GM21447 (cell line): Measurements from ENCODE around the gene PRAME.
"Not testable (repeated sequence)": the region's sequence is repeated elsewhere in the genome, so short reads cannot be mapped to it uniquely, and the experiment has no call there.

ENCODE experiments used
- ATAC-seq: cut with Tn5 transposase; IDR thresholded peaks from one replicate; pipeline ENCODE4 v1.9.1; 2021; ENCODE audit not compliant: unreplicated experiment

The PRAME gene, protein sequence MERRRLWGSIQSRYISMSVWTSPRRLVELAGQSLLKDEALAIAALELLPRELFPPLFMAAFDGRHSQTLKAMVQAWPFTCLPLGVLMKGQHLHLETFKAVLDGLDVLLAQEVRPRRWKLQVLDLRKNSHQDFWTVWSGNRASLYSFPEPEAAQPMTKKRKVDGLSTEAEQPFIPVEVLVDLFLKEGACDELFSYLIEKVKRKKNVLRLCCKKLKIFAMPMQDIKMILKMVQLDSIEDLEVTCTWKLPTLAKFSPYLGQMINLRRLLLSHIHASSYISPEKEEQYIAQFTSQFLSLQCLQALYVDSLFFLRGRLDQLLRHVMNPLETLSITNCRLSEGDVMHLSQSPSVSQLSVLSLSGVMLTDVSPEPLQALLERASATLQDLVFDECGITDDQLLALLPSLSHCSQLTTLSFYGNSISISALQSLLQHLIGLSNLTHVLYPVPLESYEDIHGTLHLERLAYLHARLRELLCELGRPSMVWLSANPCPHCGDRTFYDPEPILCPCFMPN

GRCh38 chr22:22558972-22559603 is at the start of gene PRAME:
PRAME (minus strand) TSS chr22:22559265; CDS start chr22:22556832, 2,433 bp downstream.
- ATAC-seq = no peak

DNA sequence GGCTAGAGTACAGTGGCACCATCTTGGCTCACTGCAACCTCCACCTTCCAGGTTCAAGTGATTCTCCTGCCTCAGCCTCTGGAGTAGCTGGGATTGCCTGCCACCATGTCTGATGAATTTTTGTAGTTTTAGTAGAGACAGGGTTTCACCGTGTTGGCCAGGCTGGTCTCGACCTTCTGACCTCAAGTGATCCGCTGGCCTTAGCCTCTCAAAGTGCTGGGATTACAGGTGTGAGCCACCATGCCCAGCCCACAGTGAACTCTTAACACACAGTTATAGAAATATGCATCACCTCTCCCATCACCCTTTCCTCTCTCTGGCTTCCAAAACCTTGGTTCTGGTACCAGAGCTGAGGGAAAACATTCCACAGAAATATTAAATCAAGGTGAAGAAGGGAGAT is 49.0 kb upstream of the PRAME start:
- not testable (repeated sequence) for ATAC-seq

DNA sequence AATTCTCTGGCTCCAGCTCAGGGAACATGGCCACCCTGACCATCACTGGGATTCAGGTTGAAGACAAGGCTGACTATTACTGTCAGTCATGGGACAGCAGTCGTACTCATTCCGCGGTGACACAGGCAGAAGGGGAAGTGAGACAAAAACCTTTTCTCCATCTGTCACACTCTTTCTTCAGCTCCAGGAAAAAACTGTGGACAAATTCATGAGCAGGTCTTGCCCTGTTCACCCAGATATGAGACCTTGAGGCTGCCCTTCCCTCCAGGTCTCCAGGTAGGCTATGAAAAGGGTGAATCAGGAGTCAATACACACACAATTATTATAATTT is 46.0 kb upstream of the PRAME start:
- ATAC-seq = no peak

- ATAC-seq = no peak
Observed at GRCh38 chr22:22604326-22605073, 45.4 kb upstream of the PRAME start.

- no peak for ATAC-seq
Observed at GRCh38 chr22:22603470-22603947, 44.4 kb upstream of the PRAME start.

- ATAC-seq = no peak
Observed at GRCh38 chr22:22600531-22601261, 41.6 kb upstream of the PRAME start.

DNA sequence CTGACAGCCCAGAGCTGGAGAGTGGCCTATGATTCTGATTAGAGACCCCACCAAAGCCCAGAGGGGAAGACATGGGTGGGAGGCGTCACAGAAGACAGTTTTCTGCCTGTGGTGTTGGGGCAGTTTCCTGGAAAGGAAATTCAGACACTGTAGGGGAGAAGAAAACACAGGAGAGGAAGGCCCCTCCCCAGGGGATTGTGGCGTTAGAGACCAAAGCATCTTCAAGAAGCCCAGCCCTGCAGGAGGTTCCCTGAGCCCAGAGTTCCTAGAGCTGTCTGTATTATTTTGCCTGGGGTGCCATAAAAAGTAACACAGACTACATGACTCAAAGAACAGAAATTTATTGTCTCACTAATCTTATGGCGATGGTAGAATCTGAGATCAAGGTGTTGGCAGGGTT is 40.2 kb upstream of the PRAME start:
- no peak for ATAC-seq

DNA sequence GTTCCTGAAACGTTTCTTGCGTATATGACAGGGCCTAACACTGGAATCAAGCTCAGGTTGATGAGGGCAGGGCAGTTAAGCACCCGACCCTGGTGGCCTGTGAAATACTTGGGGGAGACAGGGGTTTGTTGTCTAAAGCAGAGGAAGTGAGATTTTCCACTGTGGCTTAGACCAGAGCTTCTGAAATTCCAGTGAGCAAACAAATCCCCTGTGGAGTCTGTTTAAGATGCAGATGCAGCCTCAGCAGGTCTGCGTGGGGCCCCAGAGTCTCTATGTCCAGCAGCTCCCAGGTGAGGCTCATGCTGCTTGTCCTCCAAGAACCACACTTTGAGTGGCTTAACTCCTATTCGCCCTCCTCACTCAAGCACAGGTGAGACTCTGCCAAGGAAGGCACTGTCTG is 39.1 kb upstream of the PRAME start:
- no peak for ATAC-seq

DNA sequence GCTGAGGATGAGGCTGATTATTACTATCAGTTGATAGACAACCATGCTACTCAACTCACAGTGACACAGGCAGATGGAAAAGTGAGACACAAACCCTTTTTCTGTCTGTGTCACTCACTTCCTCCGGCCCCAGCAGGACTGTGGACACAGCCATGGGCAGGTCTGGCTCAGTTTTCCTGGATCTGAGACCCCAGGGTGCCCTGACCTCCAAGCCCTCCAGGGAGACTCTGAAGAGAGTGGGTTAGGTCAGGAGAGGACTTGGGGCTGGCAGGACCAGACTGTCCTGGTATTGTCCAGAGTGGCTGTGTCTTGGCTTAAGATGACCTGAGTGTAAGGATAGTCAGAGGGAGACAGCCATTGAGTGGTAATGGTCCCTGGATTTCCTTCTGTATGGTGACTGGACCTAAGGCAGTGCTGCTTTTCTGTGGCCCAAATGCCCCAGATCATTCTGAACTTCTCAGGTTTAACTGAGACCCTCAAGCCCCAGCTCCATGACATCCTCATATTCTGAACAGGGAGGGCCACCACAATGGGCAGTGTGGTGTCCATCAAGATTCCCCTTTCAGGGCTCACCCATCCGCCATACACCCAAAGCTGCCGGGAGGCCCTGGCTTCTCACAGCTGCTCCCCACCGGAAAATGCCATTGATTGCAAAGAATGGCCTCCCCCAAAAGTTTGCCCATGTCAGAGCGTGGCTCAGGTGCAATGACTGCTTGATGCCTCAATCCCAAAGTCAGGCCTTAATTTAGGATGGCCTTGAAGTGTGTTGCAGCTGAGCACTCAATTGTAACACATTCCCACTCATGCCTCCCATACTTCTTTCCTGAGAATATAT is 36.2 kb upstream of the PRAME start:
- ATAC-seq = no peak

- no peak for ATAC-seq
Observed at GRCh38 chr22:22593964-22594656, 35.0 kb upstream of the PRAME start.

DNA sequence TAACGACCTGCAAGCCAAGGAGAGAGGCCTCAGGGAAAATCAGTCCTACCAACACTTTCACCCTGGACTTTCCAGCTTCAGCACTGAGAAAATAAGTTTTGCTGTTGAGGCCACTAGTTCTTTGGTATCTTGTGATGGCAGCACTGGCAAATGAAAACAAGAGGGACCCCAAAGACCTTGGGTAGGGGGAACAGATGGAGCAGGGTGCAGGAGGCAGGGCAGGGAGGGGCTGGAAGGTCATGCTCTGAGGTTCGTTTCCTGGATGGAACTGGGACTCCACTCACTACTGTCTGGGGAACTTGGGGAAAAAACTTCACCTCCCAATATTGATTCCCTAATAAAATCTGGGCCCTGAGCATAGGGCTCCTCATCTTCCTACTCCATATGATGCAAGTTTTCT is 34.2 kb upstream of the PRAME start:
- no peak for ATAC-seq

DNA sequence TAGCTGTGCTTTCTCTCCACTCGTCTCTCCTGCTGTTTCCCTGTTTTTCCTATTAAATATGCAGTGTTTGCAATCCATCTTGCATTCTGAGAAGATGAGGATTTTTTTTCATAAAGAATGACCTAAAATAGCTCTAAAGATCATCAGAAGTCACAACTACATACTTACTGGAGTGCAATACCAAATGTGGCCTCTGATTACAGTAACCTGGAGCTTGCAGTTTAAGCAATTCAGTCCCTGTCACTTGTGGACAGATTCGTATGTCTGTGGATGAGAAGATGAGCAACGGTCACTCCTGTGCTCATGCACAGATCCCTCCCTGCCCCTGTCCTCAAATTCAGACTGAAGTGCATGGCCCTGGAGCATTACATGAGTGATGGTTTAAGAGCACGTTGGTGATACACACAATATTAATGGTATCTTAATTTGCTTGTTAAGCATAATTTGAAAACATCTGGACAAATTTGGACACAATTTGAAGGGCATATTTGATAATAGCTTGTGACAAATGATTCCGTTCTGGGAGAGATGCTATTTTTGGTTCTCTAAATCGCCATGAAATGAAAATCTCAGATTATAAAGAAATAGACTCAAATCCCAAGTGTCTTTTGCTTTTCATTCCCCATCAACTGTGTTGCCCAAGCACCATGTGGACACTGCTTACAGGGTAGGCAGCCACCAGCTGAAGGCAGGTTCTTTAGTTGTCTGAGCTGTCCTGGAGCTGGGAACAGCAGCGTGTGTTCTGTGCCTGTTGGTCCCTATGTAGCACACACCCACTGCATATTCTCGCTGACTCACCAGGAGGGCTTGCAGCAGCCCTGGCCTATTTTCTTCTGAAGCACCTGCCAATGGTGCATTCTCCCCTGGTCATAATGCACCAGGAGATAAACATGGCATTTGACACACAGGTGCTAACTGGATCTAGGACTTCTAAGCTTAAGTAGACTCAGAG is 32.6 kb upstream of the PRAME start:
- no peak for ATAC-seq

DNA sequence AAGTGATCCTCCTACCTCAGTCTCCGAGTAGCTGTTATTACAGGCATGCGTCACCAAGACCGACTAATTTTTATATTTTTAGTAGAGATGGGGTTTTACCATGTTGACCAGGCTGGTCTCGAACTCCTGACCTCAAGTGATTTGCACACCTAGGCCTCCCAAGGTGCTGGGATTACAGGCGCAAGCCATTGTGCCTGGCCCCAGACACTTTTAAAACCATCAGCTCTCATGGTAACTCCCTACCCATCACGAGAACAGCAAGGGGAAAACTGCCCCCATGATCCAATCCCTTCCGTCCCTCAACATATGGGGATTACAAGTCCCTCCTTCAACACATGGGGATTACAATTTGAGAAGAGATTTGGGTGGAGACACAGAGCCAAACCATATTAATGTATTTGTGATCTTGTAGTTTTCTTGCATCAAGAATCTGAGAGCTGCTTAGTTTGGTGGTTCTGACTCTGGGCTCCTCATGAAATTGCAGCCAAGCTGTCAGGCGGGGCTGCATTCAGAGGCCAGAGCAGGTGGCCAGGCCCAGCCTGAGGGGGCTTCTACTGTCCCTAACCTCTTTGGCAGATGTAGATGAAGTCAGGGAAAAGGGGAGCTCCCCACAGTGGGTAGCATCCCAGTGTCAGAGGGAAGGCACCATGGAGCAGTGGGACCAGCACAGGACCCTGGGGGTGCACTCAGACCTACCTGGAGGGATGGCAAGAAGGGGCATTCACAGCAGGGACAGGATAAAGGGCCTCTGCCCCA is 31.2 kb upstream of the PRAME start:
- no peak for ATAC-seq

DNA sequence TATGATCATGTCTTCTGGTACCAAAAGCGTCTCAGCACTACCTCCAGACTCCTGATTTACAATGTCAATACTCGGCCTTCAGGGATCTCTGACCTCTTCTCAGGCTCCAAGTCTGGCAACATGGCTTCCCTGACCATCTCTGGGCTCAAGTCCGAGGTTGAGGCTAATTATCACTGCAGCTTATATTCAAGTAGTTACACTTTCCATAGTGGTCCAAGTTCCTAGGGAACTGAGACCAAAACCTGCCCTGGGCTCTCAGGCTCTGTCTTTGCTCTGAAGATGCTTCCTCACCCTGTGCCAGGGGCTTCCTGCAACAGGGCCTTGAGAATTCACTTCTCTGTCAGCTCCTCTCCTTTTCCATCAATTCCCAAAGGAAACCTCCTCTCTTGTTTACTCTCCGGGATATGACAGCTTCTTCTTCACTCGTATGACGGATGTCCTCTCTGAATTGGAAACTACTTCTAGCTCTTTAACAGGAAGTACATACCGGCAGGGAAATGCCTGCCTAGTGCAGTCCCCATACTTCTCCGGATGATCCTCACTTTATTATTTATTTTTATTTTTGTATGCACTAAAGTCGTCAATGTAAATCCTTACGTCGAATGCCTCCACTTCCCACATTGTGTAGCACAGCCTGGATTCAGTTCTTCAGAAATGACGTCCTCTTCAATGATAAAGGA is 29.6 kb upstream of the PRAME start:
- ATAC-seq = no peak

DNA sequence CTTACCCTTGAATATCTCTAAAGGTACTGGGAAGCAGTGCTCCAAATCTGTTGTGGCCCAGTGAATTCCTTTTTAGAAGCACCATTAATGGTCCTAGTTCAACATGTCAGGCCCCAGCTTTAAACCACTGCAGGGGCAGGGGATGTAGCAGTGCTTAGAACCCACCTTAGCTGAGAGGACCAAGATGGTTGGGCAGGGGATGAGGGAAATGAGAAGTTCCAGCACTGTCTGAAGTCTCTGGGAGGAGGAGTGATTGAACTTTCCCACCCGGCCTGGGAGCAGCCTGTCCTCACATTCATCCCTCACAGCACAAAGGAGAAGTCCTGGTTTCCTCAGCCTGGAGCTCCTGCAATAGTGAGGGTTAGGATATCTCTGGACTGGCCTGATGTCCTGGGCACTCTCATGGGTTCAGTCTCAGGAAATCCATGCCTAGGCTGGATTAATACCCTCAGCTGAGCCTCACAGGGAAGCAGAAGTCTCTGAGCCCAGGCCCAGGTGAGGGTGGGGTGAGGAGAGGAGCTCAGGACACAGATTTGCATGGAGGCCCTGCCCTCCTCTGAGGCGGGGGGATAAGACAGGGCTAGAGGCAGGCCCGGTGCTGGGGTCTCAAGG is 28.6 kb upstream of the PRAME start:
- ATAC-seq = no peak

DNA sequence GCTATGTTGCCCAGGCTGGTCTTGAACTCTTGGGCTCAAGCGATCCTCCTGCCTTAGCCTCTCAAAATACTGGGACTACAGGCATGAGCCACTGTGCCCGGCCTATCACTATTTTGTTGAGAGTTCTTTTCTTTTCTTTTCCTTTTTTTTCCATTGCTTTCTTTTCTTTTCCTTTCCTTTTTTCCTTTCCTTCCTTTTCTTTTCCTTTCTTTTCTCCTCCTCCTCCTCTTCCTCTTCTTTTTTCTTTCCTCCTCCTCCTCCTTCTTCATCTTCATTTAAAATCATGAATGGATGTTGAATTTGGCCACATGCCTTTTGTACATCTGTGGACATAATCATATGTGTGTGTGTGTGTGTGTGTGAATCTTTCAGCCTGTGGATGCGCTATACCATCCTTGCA is 25.7 kb upstream of the PRAME start:
- no peak for ATAC-seq

DNA sequence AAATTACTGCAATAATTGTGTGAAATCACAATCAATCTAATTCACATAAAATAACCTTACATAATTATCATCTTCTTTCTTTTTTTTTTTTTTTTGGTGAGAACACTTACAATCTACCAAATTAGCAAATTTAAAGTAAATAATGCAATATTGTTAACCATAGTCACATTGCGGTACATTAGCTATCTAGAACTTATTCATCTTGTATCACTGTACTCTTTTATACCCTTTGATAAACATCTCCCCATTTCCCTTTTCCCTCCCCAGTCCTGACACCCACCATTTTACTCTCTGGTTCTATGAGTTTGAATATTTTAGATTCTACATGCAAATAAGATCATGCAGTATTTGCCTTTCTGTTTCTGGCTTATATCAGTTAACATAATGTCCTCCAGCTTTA is 24.0 kb upstream of the PRAME start:
- no peak for ATAC-seq
